ENCODE results near the gene ADAMTS2. TPM values are rescaled to one million over a fixed set of nuclear protein-coding genes. Genes with fewer than 3 reads are reported as not detected.

ADAMTS2 gene
- total RNA-seq, 1 donor from 2014 or later, result not detected

DNA sequence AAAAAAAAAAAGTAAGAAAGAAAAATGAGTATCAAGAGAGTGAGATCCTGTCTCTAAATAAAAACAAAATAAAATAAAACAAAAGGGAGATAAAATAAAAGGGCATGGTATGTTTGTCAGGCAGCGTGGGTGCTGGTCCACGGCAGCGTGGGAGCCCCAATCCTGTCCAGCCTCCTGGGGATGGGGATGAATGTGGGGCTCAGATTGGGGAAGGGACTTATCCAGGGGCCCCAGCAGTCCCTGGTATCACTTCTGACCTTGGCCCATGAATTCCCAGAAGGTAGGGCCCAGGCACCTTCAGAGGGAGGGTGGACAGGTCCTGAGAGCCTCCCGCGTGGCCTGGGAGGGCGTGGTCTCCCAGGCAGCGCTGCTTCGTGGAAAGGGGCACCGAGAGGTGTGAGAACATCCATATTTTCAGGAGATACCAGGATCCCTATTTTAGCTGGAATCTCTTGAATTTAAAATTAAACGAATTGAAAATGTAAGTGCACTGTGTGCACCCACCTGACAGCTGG lies 213.9 kb downstream of the ADAMTS2 start:
- DNase-seq (ENCODE audit: low spot score), result no peak
- intact Hi-C loops (cut with micrococcal nuclease), result no loop called here
- Mint-ChIP-seq H3K27me3 (ENCODE audit: low read depth) (no peaks in the 10 kb centered on the region), H3K4me1 (ENCODE audit: low read depth) (no peaks in the 10 kb centered on the region), H3K9me3 (peaks cover 15% of the 10 kb centered on the region), H3K36me3 (ENCODE audit: low read depth) (no peaks in the 10 kb centered on the region), H3K4me3 (ENCODE audit: low read depth) (no peak overlapping the region), H3K27ac (no peak overlapping the region)

DNA sequence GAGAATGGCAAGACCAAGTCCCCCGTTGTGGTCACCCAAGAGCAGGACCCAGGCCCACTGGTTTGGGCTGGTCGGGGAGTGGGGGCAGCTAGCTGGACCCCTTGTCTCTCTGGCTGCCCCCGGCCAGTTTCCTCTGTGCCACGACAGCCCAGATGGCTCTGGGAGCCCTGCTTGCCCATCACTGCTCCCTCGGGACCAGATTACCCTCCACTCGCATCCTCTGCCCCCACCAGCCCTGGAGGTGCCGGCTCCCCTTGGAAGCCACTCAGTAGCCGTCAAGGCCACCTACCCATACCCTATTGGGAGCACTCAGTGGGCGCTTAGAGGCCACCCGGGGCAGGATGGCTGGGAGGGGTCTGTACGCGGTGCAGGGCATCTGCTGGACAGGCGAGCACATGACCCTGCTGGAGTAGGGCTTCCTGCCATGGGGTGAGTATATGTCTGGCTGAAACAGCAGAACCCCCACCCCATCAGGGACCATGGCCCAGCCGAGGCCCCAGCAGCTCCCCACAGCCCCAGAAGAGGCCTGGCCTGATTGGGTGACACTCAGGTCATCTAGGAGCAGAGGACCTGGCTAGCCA lies 215.1 kb downstream of the ADAMTS2 start:
- H3K27me3 Mint-ChIP-seq (ENCODE audit: low read depth), result no peaks in the 10 kb centered on the region
- no peak overlapping the region for H3K4me3 Mint-ChIP-seq (ENCODE audit: low read depth)
- H3K9me3 Mint-ChIP-seq, result peaks cover 15% of the 10 kb centered on the region
- intact Hi-C loops (cut with micrococcal nuclease), result no loop called here
- H3K4me1 Mint-ChIP-seq (ENCODE audit: low read depth), result no peaks in the 10 kb centered on the region
- no peak for DNase-seq (ENCODE audit: low spot score)
- H3K27ac Mint-ChIP-seq, result no peak overlapping the region
- H3K36me3 Mint-ChIP-seq (ENCODE audit: low read depth), result no peaks in the 10 kb centered on the region

DNA sequence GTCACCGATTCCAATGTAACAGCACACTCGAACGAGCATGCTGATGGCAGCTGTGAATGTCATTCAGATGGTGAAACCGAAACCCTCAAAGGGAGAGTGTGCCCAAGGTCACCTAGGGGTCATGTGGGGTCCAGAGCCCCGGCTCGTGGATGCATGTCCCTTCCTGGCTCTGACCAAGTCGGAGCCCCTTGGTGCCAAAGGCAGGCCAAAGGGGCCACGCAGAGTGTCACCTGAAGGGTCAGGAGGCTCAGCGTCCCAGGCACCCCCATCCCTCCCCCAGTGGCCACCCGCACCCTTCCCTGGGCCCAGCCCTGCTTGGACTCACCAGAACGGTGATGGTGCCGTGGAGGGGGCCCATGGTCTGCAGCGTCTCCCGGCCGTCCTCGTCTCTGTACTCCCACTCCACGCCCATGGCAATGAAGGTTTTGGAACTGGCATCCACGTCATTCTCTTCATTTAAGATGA lies 215.6 kb downstream of the ADAMTS2 start:
- intact Hi-C loops (cut with micrococcal nuclease), result no loop called here
- no peaks in the 10 kb centered on the region for H3K27me3 Mint-ChIP-seq (ENCODE audit: low read depth)
- no peaks in the 10 kb centered on the region for H3K36me3 Mint-ChIP-seq (ENCODE audit: low read depth)
- H3K9me3 Mint-ChIP-seq, result peaks cover 15% of the 10 kb centered on the region
- H3K4me1 Mint-ChIP-seq (ENCODE audit: low read depth), result no peaks in the 10 kb centered on the region
- no peak for DNase-seq (ENCODE audit: low spot score)
- H3K27ac Mint-ChIP-seq, result no peak overlapping the region
- H3K4me3 Mint-ChIP-seq (ENCODE audit: low read depth), result no peak overlapping the region

DNA sequence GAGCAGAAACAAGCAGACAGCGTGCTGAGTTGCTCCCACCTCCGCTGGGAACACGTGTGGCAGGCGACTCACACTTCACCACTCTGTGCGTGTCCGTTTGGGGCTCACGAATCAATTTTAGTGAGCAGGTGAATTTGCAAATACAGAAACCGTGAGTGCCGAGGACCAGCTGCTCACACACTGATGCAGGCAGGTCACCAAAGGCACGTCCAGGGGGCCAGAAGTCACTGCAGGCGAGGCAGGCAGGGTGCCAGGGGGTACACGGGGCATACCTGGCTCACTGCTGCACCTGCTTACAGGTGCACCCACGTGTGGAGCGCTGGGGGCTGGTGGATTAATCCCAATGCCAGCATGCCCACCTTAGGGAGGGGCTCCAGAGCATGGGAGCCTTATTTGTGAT lies 216.3 kb downstream of the ADAMTS2 start:
- DNase-seq (ENCODE audit: low spot score), result no peak
- Mint-ChIP-seq H3K36me3 (ENCODE audit: low read depth) (no peaks in the 10 kb centered on the region), H3K4me3 (ENCODE audit: low read depth) (no peak overlapping the region), H3K27me3 (ENCODE audit: low read depth) (no peaks in the 10 kb centered on the region), H3K9me3 (peaks cover 14% of the 10 kb centered on the region), H3K27ac (no peak overlapping the region), H3K4me1 (ENCODE audit: low read depth) (no peaks in the 10 kb centered on the region)
- intact Hi-C loops (cut with micrococcal nuclease), result no loop called here

DNA sequence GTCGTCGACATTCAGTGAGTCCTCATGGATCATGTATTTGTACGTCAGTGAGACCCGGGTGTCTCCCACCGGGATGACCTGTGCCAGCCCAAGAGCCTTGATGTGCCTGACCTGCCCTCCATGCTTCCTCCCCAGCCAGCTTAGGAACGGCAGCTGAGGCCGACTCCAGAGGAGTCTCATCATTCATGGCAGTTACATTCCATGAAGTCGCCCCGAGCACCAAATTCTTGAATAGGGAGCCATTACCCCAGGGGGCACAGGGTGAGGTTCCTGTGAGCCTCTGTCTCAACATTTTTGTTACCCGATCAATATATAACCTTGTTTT lies 217.3 kb downstream of the ADAMTS2 start:
- Mint-ChIP-seq H3K27ac (no peak overlapping the region), H3K9me3 (peaks cover 12% of the 10 kb centered on the region), H3K4me1 (ENCODE audit: low read depth) (no peaks in the 10 kb centered on the region), H3K27me3 (ENCODE audit: low read depth) (no peaks in the 10 kb centered on the region), H3K4me3 (ENCODE audit: low read depth) (no peak overlapping the region), H3K36me3 (ENCODE audit: low read depth) (no peaks in the 10 kb centered on the region)
- DNase-seq (ENCODE audit: low spot score), result no peak
- intact Hi-C loops (cut with micrococcal nuclease), result no loop called here

DNA sequence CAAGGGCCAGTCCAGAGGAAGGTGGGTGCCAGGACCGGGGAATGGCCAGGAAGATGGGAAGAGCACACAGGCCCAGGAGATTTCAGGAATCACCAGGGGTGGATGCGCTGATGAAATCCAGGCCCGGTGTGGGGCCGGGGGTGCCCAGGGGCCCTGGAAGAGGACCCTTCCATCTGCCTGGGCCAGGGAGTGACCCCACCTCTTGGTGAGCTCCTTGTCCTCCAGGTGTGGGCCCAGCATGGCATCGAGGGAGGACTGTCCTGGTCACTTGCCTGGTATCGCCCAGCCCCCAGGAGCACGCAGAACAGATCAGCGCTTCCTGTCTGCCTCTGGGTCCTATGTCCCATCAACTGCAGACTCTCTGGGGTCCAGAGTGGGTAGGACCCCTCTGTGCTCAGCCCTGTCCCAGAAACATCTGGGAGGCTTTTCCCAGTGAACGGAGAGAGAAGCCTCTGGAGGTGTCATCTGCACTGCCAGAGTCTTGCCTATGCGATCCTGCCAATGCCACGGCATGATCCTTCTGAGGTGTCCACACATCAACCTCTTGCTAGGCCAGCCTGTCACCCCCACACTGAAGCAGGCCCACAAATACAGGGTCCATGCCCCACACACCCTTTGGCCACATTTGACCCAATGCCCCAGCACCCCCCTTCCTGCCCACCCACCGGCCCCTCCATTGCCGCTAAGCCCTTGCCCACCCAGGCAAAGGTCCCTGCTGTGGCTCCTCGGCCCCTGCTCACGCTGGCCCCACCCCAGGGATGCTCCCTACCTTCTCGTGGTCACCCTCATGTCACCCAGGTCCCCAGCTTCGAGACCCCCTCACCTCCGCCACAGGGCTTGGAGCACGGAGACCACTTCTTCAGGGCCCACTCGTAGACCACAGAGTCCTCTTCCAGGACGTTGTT lies 217.9 kb downstream of the ADAMTS2 start:
- H3K4me1 Mint-ChIP-seq (ENCODE audit: low read depth), result no peaks in the 10 kb centered on the region
- no peaks in the 10 kb centered on the region for H3K36me3 Mint-ChIP-seq (ENCODE audit: low read depth)
- H3K9me3 Mint-ChIP-seq, result peaks cover 8% of the 10 kb centered on the region
- no peak overlapping the region for H3K4me3 Mint-ChIP-seq (ENCODE audit: low read depth)
- no peaks in the 10 kb centered on the region for H3K27me3 Mint-ChIP-seq (ENCODE audit: low read depth)
- DNase-seq (ENCODE audit: low spot score), result no peak
- H3K27ac Mint-ChIP-seq, result no peak overlapping the region
- intact Hi-C loops (cut with micrococcal nuclease), result no loop called here

DNA sequence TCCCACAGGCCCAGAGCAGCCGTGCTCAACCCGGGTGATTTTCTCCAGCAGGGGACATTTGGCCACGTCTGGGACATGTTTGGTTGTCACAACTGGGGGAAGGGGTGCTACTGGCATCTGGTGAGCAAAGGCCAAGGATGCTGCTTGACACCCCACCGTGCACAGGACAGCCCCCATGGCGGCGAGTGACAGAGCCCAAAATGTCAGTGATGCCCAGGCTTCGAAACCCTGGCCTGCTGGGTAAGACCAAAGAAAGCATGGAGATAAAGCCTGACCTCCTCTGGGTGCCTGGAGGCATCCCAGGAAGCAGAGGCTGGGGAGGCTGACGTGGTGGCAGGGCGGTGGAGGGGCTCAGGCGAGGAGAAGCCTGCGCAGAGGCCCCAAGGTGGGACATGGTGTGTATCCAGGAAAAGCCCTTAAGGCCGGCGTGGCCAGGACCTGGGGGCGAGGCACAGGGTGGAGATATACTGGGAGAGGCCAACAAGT lies 218.7 kb downstream of the ADAMTS2 start:
- Mint-ChIP-seq H3K4me1 (ENCODE audit: low read depth) (no peaks in the 10 kb centered on the region), H3K27me3 (ENCODE audit: low read depth) (no peaks in the 10 kb centered on the region), H3K4me3 (ENCODE audit: low read depth) (no peak overlapping the region), H3K27ac (no peak overlapping the region), H3K9me3 (peaks cover 8% of the 10 kb centered on the region), H3K36me3 (ENCODE audit: low read depth) (no peaks in the 10 kb centered on the region)
- DNase-seq (ENCODE audit: low spot score), result no peak
- intact Hi-C loops (cut with micrococcal nuclease), result no loop called here

DNA sequence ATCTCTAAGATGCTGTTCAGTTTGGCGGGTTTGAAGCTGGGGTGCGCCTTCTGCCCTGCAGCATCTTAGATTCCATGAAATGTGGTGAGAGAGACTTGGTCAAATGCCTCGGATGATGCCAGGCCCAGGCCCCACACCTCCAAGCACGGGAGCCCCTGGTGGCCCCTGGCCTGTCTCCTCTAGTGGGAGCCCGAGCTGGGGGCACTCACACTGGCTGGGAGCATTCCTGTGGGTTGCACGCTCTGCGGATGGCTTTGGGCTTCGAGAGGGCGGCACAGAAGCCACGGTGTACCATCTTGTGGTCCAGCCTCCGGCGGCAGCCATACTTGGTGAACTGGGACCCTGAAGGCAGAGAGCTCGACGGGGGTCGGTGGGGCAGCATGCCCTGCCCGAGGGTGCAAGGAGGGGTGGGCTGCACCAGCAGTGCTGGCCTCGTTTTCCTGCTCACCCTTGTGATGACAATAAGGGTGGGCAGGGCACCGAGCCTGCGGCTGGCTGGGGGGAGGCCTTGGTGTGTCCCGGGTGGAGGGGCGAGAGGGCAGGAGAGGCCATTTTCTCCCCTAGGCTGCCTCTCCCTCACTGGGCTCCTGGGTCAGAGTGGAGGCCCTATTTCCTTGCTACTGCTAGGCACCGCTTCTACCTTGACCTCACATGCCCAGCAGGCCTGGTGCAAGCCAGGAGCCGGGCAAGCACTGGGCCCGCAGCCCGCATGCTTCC lies 219.3 kb downstream of the ADAMTS2 start:
- Mint-ChIP-seq H3K27me3 (ENCODE audit: low read depth) (no peaks in the 10 kb centered on the region), H3K36me3 (ENCODE audit: low read depth) (no peaks in the 10 kb centered on the region)

DNA sequence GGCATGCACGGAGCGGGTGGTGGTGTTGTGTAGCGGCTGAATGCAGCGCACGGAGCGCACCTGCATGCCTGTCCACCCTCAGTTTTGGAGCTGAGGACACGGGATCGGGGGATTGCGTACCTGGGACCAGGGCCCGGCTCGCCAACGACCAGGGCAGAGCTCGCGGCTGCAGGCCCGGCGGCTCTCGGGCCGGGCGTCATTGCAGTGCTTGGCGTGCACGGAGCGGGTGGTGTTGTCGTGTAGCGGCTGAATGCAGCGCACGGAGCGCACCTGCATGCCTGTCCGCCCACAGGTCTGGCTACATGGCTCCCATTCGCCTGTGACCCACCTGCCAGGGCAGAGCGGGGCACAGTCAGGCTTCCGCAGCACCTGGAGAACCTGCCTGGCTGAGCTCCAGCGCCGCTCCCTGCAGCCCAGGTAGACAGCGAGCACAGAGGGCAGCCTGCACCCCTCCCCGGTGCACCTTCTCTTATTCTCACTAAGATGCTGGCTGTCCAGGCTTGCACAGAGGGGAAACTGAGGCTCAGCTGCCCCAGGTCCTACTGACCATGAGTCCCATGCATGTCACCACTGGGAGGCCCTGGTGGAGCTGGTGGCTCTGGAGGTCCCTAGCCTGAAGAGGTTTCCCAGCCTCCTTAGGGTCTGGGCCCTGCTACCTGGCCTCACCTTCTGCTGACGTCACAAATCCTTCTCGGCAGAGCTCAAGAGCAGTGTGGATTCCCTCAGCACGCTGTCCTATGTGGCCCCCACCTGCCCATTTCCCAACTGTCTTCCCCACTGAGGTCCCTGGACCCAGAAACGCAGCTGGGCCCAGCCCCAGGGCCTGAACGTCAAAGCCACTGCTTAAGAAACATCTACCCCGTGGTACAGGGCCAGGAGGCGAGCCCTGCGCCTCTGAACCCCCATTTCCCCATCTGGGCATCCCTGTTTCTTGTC lies 220.1 kb downstream of the ADAMTS2 start:
- no peaks in the 10 kb centered on the region for H3K27me3 Mint-ChIP-seq (ENCODE audit: low read depth)
- no peak overlapping the region for H3K4me3 Mint-ChIP-seq (ENCODE audit: low read depth)
- intact Hi-C loops (cut with micrococcal nuclease), result no loop called here
- peaks cover 1% of the 10 kb centered on the region for H3K36me3 Mint-ChIP-seq (ENCODE audit: low read depth)
- H3K27ac Mint-ChIP-seq, result no peak overlapping the region
- no peak for DNase-seq (ENCODE audit: low spot score)
- H3K9me3 Mint-ChIP-seq, result peaks cover 10% of the 10 kb centered on the region
- no peaks in the 10 kb centered on the region for H3K4me1 Mint-ChIP-seq (ENCODE audit: low read depth)

More for the DNA sequence above, 219.3 kb downstream of the ADAMTS2 start:
- H3K9me3 Mint-ChIP-seq, result peaks cover 8% of the 10 kb centered on the region
- intact Hi-C loops (cut with micrococcal nuclease), result no loop called here
- no peak overlapping the region for H3K27ac Mint-ChIP-seq
- H3K4me3 Mint-ChIP-seq (ENCODE audit: low read depth), result no peak overlapping the region
- no peaks in the 10 kb centered on the region for H3K4me1 Mint-ChIP-seq (ENCODE audit: low read depth)
- no peak for DNase-seq (ENCODE audit: low spot score)

DNA sequence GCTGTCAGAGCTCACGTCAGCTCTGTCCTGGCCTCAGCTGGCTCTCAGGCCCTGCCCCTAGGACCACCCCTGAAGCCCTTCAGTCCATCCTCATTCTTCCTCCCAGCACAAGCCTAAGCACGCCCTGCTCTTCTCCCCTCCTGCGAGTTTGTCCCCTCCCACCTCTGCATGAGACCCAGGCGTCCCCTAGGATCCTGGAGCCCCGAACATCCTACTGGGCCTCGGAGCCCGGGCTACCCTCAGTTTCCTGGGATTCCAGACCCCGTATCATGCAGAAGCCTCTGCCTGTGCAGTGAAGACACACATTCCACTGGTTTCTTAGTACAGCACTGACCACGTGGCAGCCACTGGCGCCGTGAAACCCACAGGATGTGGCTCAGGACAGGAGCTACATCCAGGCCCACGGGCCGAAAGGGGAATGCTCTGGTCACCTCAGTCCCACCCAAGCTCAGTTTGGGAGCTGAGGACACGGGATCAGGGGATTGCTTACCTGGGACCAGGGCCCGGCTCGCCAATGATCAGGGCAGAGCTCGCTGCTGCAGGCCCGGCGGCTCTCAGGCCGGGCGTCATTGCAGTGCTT lies 220.9 kb downstream of the ADAMTS2 start:
- Mint-ChIP-seq H3K27me3 (ENCODE audit: low read depth) (no peaks in the 10 kb centered on the region), H3K9me3 (peaks cover 15% of the 10 kb centered on the region), H3K36me3 (ENCODE audit: low read depth) (peaks cover 3% of the 10 kb centered on the region), H3K4me1 (ENCODE audit: low read depth) (no peaks in the 10 kb centered on the region), H3K27ac (no peak overlapping the region), H3K4me3 (ENCODE audit: low read depth) (no peak overlapping the region)
- no peak for DNase-seq (ENCODE audit: low spot score)
- intact Hi-C loops (cut with micrococcal nuclease), result no loop called here

DNA sequence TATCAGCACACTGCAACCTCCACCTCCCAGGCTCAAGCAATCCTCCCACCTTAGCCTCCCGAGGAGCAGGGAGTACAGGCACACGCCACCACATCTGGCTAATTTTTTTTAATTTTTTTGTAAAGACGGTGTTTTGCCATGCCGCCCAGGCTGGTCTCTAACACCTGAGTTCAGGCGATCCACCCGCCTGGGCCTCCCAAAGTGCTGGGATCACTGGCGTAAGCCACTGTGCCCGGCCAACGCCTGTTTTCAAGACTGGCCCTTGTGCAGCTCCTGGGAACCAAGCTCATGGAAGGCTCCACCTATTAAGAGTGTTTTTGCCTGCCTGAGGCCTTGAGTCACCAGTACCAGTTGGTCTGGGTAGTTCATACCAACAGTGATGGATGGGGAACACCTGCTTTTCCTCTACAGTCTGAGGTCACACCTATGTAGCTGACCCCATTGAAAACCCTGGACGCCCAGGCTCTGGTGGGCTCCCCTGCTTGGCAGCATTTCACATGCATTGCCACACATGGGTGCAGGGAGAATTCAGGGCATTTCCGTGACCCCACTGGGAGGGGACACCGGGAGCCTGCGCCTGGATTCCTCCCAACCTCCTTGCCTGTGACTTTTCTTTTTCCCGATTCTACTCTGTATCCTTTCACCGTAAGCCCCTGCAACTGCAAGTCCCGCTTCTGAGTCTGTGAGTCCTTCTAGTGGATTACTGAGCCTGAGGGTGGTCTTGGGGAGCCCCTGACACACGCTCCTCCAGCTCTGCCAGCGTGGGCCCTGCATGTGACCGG lies 221.6 kb downstream of the ADAMTS2 start:
- Mint-ChIP-seq H3K4me3 (ENCODE audit: low read depth) (no peak overlapping the region), H3K27ac (no peak overlapping the region), H3K36me3 (ENCODE audit: low read depth) (peaks cover 3% of the 10 kb centered on the region), H3K9me3 (peaks cover 15% of the 10 kb centered on the region), H3K27me3 (ENCODE audit: low read depth) (no peaks in the 10 kb centered on the region), H3K4me1 (ENCODE audit: low read depth) (no peaks in the 10 kb centered on the region)
- DNase-seq (ENCODE audit: low spot score), result no peak
- intact Hi-C loops (cut with micrococcal nuclease), result no loop called here

All from activated T-helper 2 cell treated with anti-CD3 and anti-CD28 coated beads, Interferon-gamma antibody, Interleukin-2, Interleukin-4, amounts not matched to agents 10 μg/mL and 5 μg/mL and 100 μg/mL, durations not matched to agents 14 hours and 24 hours and 36 hours (primary cell).